SK-N-SH (cell line): ENCODE results near the gene ARFGAP1. TPM values are rescaled to one million over a fixed set of nuclear protein-coding genes. Genes with fewer than 3 reads are reported as not detected.

Source experiments
- CTCF ChIA-PET: fragments of 300-600, 350-600 bp; formaldehyde crosslinking; extraction: SDS; loops from one replicate; lab custom pipeline; 2021; lab: Yijun Ruan, JAX
- POLR2A ChIA-PET: fragments of 350-600 bp; sonication (Branson Sonifier 250); formaldehyde crosslinking; extraction: SDS; loops from one replicate; lab custom pipeline; 2020; ENCODE audit warnings: antibody characterized with exemption, inconsistent platforms; lab: Yijun Ruan, JAX
- DNase-seq: peaks from one replicate; pipeline ENCODE4 v3.0.0; 2012
- H2AFZ ChIP-seq: fragments of 200-600 bp; sonication (generic); 2 replicates; pipeline ENCODE4 v1.8.1; 2016; ENCODE audit warnings: antibody characterized with exemption, mild to moderate bottlenecking, low read depth
- H3F3A ChIP-seq: fragments of 200-600 bp; sonication (generic); replicated peaks from 2 replicates; pipeline ENCODE3; 2016; ENCODE audit warnings: antibody characterized with exemption, mild to moderate bottlenecking; ENCODE audit not compliant: insufficient read depth
- H3K27ac ChIP-seq, 2 experiments: fragments of 200-500 bp in 1 of 2; fragments of 200-600 bp in 1 of 2; sonication (Bioruptor generic) in 1 of 2; sonication (generic), shearing (Covaris generic) in 1 of 2; 2 replicates each; pipeline versions ENCODE4 v1.5.1 to v1.6.1; 2014 to 2016; ENCODE audit warnings: low read depth in 2 of 2, inconsistent platforms in 1 of 2, low read length in 1 of 2, mild to moderate bottlenecking in 1 of 2, mixed read lengths in 1 of 2
- H3K27me3 ChIP-seq: fragments of 200-600 bp; sonication (generic), shearing (Covaris generic); 2 replicates; pipeline ENCODE4 v1.6.1; 2016; ENCODE audit warnings: mixed run types; ENCODE audit not compliant: insufficient read depth
- H3K36me3 ChIP-seq, 2 experiments: fragments of 200-500 bp in 1 of 2; fragments of 200-600 bp in 1 of 2; sonication (Bioruptor generic) in 1 of 2; sonication (generic) in 1 of 2; replicated peaks in 1 of 2; 2 replicates each; pipeline versions ENCODE3 to v1.5.1; 2014 to 2016; ENCODE audit warnings: low read length in 1 of 2, mild to moderate bottlenecking in 1 of 2; ENCODE audit not compliant: insufficient read depth in 2 of 2, control insufficient read depth in 1 of 2
- H3K4me1 ChIP-seq, 2 experiments: fragments of 200-500 bp in 1 of 2; fragments of 200-600 bp in 1 of 2; sonication (Bioruptor generic) in 1 of 2; sonication (generic), shearing (Covaris generic) in 1 of 2; 2 replicates each; pipeline versions ENCODE4 v1.5.1 to v1.6.1; 2014 to 2016; ENCODE audit warnings: low read depth in 1 of 2, low read length in 1 of 2, mixed run types in 1 of 2; ENCODE audit not compliant: insufficient read depth in 2 of 2, control insufficient read depth in 1 of 2
- H3K4me2 ChIP-seq: fragments of 200-600 bp; sonication (generic), shearing (Covaris generic); 2 replicates; pipeline ENCODE4 v1.6.1; 2017; ENCODE audit warnings: mixed run types
- H3K4me3 ChIP-seq, 2 experiments: fragments of 200-500 bp in 1 of 2; fragments of 200-600 bp in 1 of 2; sonication (Bioruptor generic) in 1 of 2; sonication (generic), shearing (Covaris generic) in 1 of 2; 2 replicates each; pipeline versions ENCODE4 v1.5.1 to v1.8.1; 2014 to 2016; ENCODE audit warnings: low read depth in 2 of 2, inconsistent platforms in 1 of 2, low read length in 1 of 2, mild to moderate bottlenecking in 1 of 2, mixed read lengths in 1 of 2, moderate library complexity in 1 of 2
- H3K79me2 ChIP-seq: fragments of 200-600 bp; sonication (generic); 2 replicates; pipeline ENCODE4 v1.8.1; 2017; ENCODE audit warnings: mild to moderate bottlenecking; ENCODE audit not compliant: insufficient read depth
- H3K9ac ChIP-seq: fragments of 200-600 bp; sonication (generic); 2 replicates; pipeline ENCODE4 v1.6.1; 2017; ENCODE audit warnings: mixed run types
- H3K9me2 ChIP-seq: fragments of 200-600 bp; sonication (generic); 2 replicates; pipeline ENCODE4 v1.6.1; 2017; ENCODE audit warnings: mixed run types
- H3K9me3 ChIP-seq: fragments of 200-600 bp; sonication (generic); 2 replicates; pipeline ENCODE4 v1.6.1; 2017; ENCODE audit warnings: mixed run types, mild to moderate bottlenecking, moderate library complexity
- H4K20me1 ChIP-seq: fragments of 200-600 bp; sonication (generic); 2 replicates; pipeline ENCODE4 v1.6.1; 2017; ENCODE audit warnings: mild to moderate bottlenecking, mixed run types; ENCODE audit not compliant: insufficient read depth
- ELF1 ChIP-seq: IDR thresholded peaks from 2 replicates; pipeline ENCODE4 v1.4.0; 2012
- FOSL2 ChIP-seq: IDR thresholded peaks from 2 replicates; pipeline ENCODE4 v1.4.0; 2012; ENCODE audit warnings: low read depth, mild to moderate bottlenecking, moderate library complexity, borderline replicate concordance
- FOXM1 ChIP-seq: IDR thresholded peaks from 2 replicates; pipeline ENCODE4 v1.4.0; 2012; ENCODE audit warnings: low read depth, mild to moderate bottlenecking
- GABPA ChIP-seq: IDR thresholded peaks from 2 replicates; pipeline ENCODE4 v1.4.0; 2012; ENCODE audit warnings: low read depth, mild to moderate bottlenecking
- GATA2 ChIP-seq: sonication (generic); formaldehyde crosslinking; IDR thresholded peaks from 2 replicates; pipeline ENCODE4 v1.5.0; 2020; ENCODE audit warnings: mild to moderate bottlenecking, missing genetic modification reagents
- JUND ChIP-seq: IDR thresholded peaks from 2 replicates; pipeline ENCODE4 v1.4.0; 2012
- MEF2A ChIP-seq: IDR thresholded peaks from 2 replicates; pipeline ENCODE4 v1.4.0; 2012; ENCODE audit warnings: low read depth, borderline replicate concordance
- MXI1 ChIP-seq: IDR thresholded peaks from 2 replicates; pipeline ENCODE4 v1.6.1; 2012; ENCODE audit warnings: mild to moderate bottlenecking, low read depth, low read length, improper control_type of control experiment
- NFIC ChIP-seq: IDR thresholded peaks from 2 replicates; pipeline ENCODE4 v1.4.0; 2012; ENCODE audit warnings: borderline replicate concordance
- NRF1 ChIP-seq: IDR thresholded peaks from 2 replicates; pipeline ENCODE4 v1.6.1; 2012; ENCODE audit warnings: low read depth, mild to moderate bottlenecking, low read length
- POLR2AphosphoS5 ChIP-seq: IDR thresholded peaks from 2 replicates; pipeline ENCODE4 v1.6.1; 2012; ENCODE audit warnings: low read depth, low read length
- RAD21 ChIP-seq: IDR thresholded peaks from 2 replicates; pipeline ENCODE4 v1.6.1; 2012; ENCODE audit warnings: mild to moderate bottlenecking, low read length
- RFX5 ChIP-seq: IDR thresholded peaks from 2 replicates; pipeline ENCODE4 v1.6.1; 2012; ENCODE audit warnings: mild to moderate bottlenecking, improper control_type of control experiment, low read length
- RXRA ChIP-seq: IDR thresholded peaks from 2 replicates; pipeline ENCODE4 v1.4.0; 2012; ENCODE audit warnings: low read depth, mild to moderate bottlenecking, borderline replicate concordance
- SMC3 ChIP-seq: IDR thresholded peaks from 2 replicates; pipeline ENCODE4 v1.6.1; 2012; ENCODE audit warnings: low read depth, low read length, improper control_type of control experiment
- TCF12 ChIP-seq: IDR thresholded peaks from 2 replicates; pipeline ENCODE4 v1.4.0; 2012
- WGBS: methylation state at CpG from one replicate; pipeline ENCODE4 v1.1.6; 2017; ENCODE audit warnings: low lambda C conversion rate; 5-methylcytosine and 5-hydroxymethylcytosine counted together
- polyA plus RNA-seq, 3 experiments: library from polyadenylated mRNA; depleted of rRNA; stranded (reverse); fragments of >200 nt; gene quantifications; 2 replicates each; pipeline ENCODE4 v1.2.3, GENCODE V29; 2012
- TF ChIP-seq, protein P1 (sequence below): IDR thresholded peaks from 2 replicates; pipeline ENCODE4 v1.4.0; 2012; ENCODE audit warnings: low read depth
- TF ChIP-seq, protein P2 (sequence below): fragments of 200-600 bp; sonication (generic); IDR thresholded peaks from 2 replicates; pipeline ENCODE4 v1.6.1; 2017; ENCODE audit warnings: antibody characterized with exemption, mild to moderate bottlenecking, moderate library complexity
- TF ChIP-seq, protein P3 (sequence below): fragments of 150-350 bp; IDR thresholded peaks from 2 replicates; pipeline ENCODE4 v1.6.1; 2017; ENCODE audit warnings: antibody characterized with exemption, low read length, low read depth, borderline replicate concordance
- TF ChIP-seq, protein P4 (sequence below): IDR thresholded peaks from 2 replicates; pipeline ENCODE4 v1.4.0; 2012; ENCODE audit warnings: low read depth, borderline replicate concordance
- TF ChIP-seq, protein P5 (sequence below): IDR thresholded peaks from 2 replicates; pipeline ENCODE4; 2012

The ARFGAP1 gene
- polyA plus RNA-seq, 1 of the 3 experiments (the other 2 are of a cell fraction): 72.7 TPM

DNA sequence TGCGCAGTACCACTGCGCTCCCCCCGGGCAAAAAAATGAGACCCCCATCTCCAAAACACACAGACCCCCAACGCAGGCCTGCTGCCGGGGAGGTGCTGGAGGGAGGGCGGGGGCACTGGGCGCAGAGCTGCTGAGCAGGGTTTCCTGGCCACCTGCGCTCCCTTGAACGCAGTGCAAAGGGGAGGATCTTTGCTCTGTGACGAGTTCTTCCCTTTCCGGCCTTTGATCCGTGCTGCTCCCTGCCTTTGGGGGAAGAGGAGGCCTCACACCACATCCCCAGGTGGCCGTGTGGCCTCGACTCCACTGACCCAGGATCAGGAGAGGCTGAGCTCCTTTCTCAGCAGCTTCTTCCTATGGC is 11.4 kb downstream of the ARFGAP1 start:
- no peaks in the 10 kb centered on the region for H3K4me1 ChIP-seq
- H3K27me3 ChIP-seq: no peaks in the 10 kb centered on the region
- no peak overlapping the region for H3K27ac ChIP-seq
- POLR2A ChIA-PET: interaction anchor here (1.2 kb wide), 1 partner anchor 12 kb away, joined by 5 read pairs; the partner anchor contains the start of gene ARFGAP1
- no peaks in the 10 kb centered on the region for H3K9me3 ChIP-seq
- TF ChIP-seq MXI1: no peak
- TF ChIP-seq POLR2AphosphoS5: no peak
- no peak for TF ChIP-seq TCF12
- TF ChIP-seq NRF1: no peak
- no peak for TF ChIP-seq FOSL2
- TF ChIP-seq, protein P1, sequence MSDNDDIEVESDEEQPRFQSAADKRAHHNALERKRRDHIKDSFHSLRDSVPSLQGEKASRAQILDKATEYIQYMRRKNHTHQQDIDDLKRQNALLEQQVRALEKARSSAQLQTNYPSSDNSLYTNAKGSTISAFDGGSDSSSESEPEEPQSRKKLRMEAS: no peak
- TF ChIP-seq RAD21: no peak
- TF ChIP-seq JUND: no peak
- no peak for TF ChIP-seq MEF2A
- no peak for TF ChIP-seq FOXM1
- no peak for TF ChIP-seq RXRA
- TF ChIP-seq, protein P2, sequence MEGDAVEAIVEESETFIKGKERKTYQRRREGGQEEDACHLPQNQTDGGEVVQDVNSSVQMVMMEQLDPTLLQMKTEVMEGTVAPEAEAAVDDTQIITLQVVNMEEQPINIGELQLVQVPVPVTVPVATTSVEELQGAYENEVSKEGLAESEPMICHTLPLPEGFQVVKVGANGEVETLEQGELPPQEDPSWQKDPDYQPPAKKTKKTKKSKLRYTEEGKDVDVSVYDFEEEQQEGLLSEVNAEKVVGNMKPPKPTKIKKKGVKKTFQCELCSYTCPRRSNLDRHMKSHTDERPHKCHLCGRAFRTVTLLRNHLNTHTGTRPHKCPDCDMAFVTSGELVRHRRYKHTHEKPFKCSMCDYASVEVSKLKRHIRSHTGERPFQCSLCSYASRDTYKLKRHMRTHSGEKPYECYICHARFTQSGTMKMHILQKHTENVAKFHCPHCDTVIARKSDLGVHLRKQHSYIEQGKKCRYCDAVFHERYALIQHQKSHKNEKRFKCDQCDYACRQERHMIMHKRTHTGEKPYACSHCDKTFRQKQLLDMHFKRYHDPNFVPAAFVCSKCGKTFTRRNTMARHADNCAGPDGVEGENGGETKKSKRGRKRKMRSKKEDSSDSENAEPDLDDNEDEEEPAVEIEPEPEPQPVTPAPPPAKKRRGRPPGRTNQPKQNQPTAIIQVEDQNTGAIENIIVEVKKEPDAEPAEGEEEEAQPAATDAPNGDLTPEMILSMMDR: no peak
- TF ChIP-seq, protein P3, sequence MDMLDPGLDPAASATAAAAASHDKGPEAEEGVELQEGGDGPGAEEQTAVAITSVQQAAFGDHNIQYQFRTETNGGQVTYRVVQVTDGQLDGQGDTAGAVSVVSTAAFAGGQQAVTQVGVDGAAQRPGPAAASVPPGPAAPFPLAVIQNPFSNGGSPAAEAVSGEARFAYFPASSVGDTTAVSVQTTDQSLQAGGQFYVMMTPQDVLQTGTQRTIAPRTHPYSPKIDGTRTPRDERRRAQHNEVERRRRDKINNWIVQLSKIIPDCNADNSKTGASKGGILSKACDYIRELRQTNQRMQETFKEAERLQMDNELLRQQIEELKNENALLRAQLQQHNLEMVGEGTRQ: no peak
- no peak for TF ChIP-seq GABPA
- no peak overlapping the region for H3K4me3 ChIP-seq
- H3K36me3 ChIP-seq: peaks cover 12 to 85% of the 10 kb centered on the region in 2 experiments
- H3K9ac ChIP-seq: no peak overlapping the region
- peaks cover 3% of the 10 kb centered on the region; the same call in 1 of the 2 replicates for H3K79me2 ChIP-seq
- no peaks in the 10 kb centered on the region for H3K9me2 ChIP-seq
- DNase-seq: no peak
- no peak overlapping the region for H2AFZ ChIP-seq
- CTCF ChIA-PET: interaction anchor here (1.5 kb wide), 1 partner anchor 26 kb away, joined by 3 read pairs; no protein-coding TSS in a partner anchor
- peaks cover 4% of the 10 kb centered on the region; the same call in 1 of the 2 replicates for H4K20me1 ChIP-seq
- no peaks in the 10 kb centered on the region for H3F3A ChIP-seq
- H3K4me2 ChIP-seq: no peak overlapping the region
- WGBS: 83% methylated on average over 3 of the region's 14 CpGs

DNA sequence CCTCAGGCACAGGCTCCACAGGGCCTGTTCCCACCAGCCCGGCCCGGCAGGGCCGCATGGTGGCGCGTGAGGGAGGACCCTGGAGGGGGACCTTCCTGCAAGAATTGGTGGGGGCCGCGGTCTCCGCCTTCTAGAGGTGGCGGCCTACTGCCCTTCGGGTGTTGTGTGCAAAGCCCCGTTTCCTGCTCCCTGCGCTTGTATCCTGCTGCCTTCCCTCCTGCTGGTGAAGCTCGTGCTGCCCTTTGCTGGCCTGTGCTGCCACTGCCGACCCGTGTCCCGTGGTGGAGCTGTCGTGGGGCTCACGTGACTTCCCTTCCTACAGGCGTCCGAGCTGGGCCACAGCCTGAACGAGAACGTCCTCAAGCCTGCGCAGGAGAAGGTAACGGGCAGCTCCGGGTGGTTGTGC is 11.9 kb downstream of the ARFGAP1 start:
- CTCF ChIA-PET: interaction anchor here (0.6 to 1.5 kb wide), 2 partner anchors 26 to 97 kb away, joined by 3 read pairs; no protein-coding TSS in a partner anchor
- Histone ChIP-seq H2AFZ (no peak overlapping the region), H3K79me2 (peaks cover 3% of the 10 kb centered on the region; the same call in 1 of the 2 replicates), H3K4me2 (no peak overlapping the region), H3K9me2 (no peaks in the 10 kb centered on the region), H3K36me3 (peaks cover 7 to 86% of the 10 kb centered on the region in 2 experiments), H4K20me1 (peaks cover 4% of the 10 kb centered on the region; the same call in 1 of the 2 replicates), H3K27ac (no peak overlapping the region), H3K27me3 (no peaks in the 10 kb centered on the region), H3K9ac (no peak overlapping the region), H3K9me3 (no peaks in the 10 kb centered on the region), H3K4me3 (no peak overlapping the region), H3K4me1 (no peaks in the 10 kb centered on the region), H3F3A (no peaks in the 10 kb centered on the region)
- WGBS: 94% methylated on average over 14 of the region's 25 CpGs
- DNase-seq: no peak
- POLR2A ChIA-PET: interaction anchor here (1.2 kb wide), 1 partner anchor 12 kb away, joined by 5 read pairs; the partner anchor contains the start of gene ARFGAP1
- TF ChIP-seq NFIC: no peak
- TF ChIP-seq GABPA: no peak
- TF ChIP-seq, protein P4, sequence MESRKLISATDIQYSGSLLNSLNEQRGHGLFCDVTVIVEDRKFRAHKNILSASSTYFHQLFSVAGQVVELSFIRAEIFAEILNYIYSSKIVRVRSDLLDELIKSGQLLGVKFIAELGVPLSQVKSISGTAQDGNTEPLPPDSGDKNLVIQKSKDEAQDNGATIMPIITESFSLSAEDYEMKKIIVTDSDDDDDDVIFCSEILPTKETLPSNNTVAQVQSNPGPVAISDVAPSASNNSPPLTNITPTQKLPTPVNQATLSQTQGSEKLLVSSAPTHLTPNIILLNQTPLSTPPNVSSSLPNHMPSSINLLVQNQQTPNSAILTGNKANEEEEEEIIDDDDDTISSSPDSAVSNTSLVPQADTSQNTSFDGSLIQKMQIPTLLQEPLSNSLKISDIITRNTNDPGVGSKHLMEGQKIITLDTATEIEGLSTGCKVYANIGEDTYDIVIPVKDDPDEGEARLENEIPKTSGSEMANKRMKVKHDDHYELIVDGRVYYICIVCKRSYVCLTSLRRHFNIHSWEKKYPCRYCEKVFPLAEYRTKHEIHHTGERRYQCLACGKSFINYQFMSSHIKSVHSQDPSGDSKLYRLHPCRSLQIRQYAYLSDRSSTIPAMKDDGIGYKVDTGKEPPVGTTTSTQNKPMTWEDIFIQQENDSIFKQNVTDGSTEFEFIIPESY: no peak
- no peak for TF ChIP-seq GATA2 (CRISPR knock-in tag)
- no peak for TF ChIP-seq FOXM1
- no peak for TF ChIP-seq RFX5
- TF ChIP-seq RAD21: no peak
- TF ChIP-seq, protein P2: no peak
- TF ChIP-seq, protein P5, sequence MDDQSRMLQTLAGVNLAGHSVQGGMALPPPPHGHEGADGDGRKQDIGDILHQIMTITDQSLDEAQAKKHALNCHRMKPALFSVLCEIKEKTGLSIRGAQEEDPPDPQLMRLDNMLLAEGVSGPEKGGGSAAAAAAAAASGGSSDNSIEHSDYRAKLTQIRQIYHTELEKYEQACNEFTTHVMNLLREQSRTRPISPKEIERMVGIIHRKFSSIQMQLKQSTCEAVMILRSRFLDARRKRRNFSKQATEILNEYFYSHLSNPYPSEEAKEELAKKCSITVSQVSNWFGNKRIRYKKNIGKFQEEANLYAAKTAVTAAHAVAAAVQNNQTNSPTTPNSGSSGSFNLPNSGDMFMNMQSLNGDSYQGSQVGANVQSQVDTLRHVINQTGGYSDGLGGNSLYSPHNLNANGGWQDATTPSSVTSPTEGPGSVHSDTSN: no peak
- no peak for TF ChIP-seq MXI1
- no peak for TF ChIP-seq ELF1
- no peak for TF ChIP-seq SMC3
